GF-D8 (cell line): ENCODE results near the gene CDC42.
"Not testable (repeated sequence)": the region's sequence is repeated elsewhere in the genome, so short reads cannot be mapped to it uniquely, and the experiment has no call there.

ENCODE experiments used
- DNase-seq: peaks from one replicate; lab custom pipeline; 2025; lab: John Stamatoyannopoulos, UW

Gene CDC42

GRCh38 chr1:22075718-22076117, 23.2 kb downstream of the CDC42 start:
- DNase-seq, result peak; percentile 91

- DNase-seq, result no peak
Observed at GRCh38 chr1:22076346-22076745, 23.8 kb downstream of the CDC42 start.

GRCh38 chr1:22077728-22078127, 25.2 kb downstream of the CDC42 start:
- no peak for DNase-seq

GRCh38 chr1:22078133-22078532, 25.6 kb downstream of the CDC42 start:
- DNase-seq, result no peak

GRCh38 chr1:22080191-22080590, 27.7 kb downstream of the CDC42 start:
- peak; percentile 35 for DNase-seq

GRCh38 chr1:22088331-22088730, 35.8 kb downstream of the CDC42 start:
- DNase-seq, result peak; percentile 8

GRCh38 chr1:22089134-22089571, 36.6 kb downstream of the CDC42 start:
- no peak for DNase-seq

GRCh38 chr1:22089787-22090186, 37.3 kb downstream of the CDC42 start:
- DNase-seq, result peak; percentile 34

GRCh38 chr1:22090867-22091266, 38.4 kb downstream of the CDC42 start:
- DNase-seq, result no peak

GRCh38 chr1:22092026-22092768, 39.7 kb downstream of the CDC42 start:
- not testable (repeated sequence) for DNase-seq

- DNase-seq, result no peak
Observed at GRCh38 chr1:22093513-22093912, 41.0 kb downstream of the CDC42 start.

GRCh38 chr1:22096036-22096435, 43.5 kb downstream of the CDC42 start:
- DNase-seq, result no peak

GRCh38 chr1:22096463-22096862, 44.0 kb downstream of the CDC42 start:
- no peak for DNase-seq

GRCh38 chr1:22098752-22099151, 46.2 kb downstream of the CDC42 start:
- DNase-seq, result no peak

GRCh38 chr1:22100168-22100567, 47.7 kb downstream of the CDC42 start:
- DNase-seq, result no peak

- DNase-seq, result no peak
Observed at GRCh38 chr1:22101199-22101598, 48.7 kb downstream of the CDC42 start.

- no peak for DNase-seq
Observed at GRCh38 chr1:22101995-22102394, 49.5 kb downstream of the CDC42 start.

- DNase-seq, result no peak
Observed at GRCh38 chr1:22102746-22103145, 50.2 kb downstream of the CDC42 start.

- no peak for DNase-seq
Observed at GRCh38 chr1:22104094-22104493, 51.6 kb downstream of the CDC42 start.

- no peak for DNase-seq
Observed at GRCh38 chr1:22104865-22105437, 52.4 kb downstream of the CDC42 start.

- peak; percentile 6 for DNase-seq
Observed at GRCh38 chr1:22105611-22106207, 53.2 kb downstream of the CDC42 start.

GRCh38 chr1:22107126-22107525, 54.6 kb downstream of the CDC42 start:
- DNase-seq, result no peak

GRCh38 chr1:22108339-22109105, 56.0 kb downstream of the CDC42 start:
- DNase-seq, result no peak
